ENCODE results near the gene RTTN. TPM values are rescaled to one million over a fixed set of nuclear protein-coding genes. Genes with fewer than 3 reads are reported as not detected.
"Not testable (repeated sequence)": the region's sequence is repeated elsewhere in the genome, so short reads cannot be mapped to it uniquely, and the experiment has no call there.

Gene RTTN
- total RNA-seq, 2 donors from 2014 or later: 6.5 to 16.7 TPM

DNA sequence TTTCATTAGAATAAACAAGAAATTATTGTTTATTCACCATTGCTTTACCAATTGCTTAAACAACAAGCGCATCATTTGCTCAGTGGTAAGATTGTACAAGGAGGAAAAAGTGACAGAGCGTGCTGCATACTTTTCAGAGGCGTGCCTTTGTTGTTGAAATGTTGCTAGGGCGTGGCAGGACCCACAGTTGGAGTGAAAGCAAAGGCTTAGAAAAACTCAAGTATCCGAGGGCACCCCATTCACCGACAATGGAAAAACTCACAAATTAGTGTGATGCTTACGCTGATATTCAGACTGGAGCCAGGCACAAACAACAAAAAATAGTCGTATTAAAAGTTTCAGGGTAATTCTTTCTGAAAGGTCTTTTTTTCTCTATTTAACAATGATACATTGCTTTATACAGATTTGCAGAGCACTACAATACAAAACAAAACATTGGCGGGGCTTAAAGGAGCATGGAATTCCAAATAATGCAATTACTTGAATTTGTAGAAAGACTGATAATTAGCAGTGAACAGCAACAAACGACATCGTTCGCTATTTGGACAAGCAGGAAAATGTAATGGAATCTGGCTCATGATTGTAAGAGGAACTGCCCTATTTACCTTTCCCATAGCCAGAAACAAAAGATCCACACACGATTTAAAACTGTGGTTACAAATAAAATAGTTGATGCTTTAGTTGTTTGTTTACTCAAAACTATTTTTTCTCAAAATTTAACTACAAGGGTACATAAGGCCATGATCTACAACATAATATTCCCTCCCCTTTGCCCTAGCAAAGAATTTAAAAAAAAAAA is 37.8 kb upstream of the RTTN start:
- Histone ChIP-seq H3K36me3 (no peaks in the 10 kb centered on the region), H3K27me3 (no peaks in the 10 kb centered on the region), H3K27ac (no peak overlapping the region), H3K9ac (ENCODE audit: low read depth in 2 of 2, low read length in 2 of 2) (no peak overlapping the region), H3K4me1 (no peaks in the 10 kb centered on the region), H3K4me3 (no peak overlapping the region), H3K9me3 (no peaks in the 10 kb centered on the region)
- TF ChIP-seq, protein P1, sequence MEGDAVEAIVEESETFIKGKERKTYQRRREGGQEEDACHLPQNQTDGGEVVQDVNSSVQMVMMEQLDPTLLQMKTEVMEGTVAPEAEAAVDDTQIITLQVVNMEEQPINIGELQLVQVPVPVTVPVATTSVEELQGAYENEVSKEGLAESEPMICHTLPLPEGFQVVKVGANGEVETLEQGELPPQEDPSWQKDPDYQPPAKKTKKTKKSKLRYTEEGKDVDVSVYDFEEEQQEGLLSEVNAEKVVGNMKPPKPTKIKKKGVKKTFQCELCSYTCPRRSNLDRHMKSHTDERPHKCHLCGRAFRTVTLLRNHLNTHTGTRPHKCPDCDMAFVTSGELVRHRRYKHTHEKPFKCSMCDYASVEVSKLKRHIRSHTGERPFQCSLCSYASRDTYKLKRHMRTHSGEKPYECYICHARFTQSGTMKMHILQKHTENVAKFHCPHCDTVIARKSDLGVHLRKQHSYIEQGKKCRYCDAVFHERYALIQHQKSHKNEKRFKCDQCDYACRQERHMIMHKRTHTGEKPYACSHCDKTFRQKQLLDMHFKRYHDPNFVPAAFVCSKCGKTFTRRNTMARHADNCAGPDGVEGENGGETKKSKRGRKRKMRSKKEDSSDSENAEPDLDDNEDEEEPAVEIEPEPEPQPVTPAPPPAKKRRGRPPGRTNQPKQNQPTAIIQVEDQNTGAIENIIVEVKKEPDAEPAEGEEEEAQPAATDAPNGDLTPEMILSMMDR (IDR thresholded peaks at IDR 0.05): no peak
- DNase-seq: peak; percentile 66
- intact Hi-C loops (cut with DNase I): no loop called here

DNA sequence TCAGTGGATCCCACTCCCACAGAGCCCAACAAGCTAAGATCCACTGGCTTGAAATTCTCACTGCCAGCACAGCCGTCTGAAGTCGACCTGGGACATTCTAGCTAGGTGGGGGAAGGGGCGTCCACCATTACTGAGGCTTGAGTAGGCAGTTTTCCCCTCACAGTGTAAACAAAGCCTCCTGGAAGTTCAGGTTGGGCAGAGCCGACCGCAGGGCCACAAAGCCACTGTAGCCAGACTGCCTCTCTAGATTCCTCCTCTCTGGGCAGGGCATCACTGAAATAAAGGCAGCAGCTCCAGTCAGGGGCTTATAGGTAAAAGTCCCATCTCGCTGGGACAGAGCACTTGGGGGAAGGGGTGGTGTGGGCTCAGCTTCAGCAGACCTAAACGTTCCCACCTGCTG is 31.4 kb upstream of the RTTN start:
- H3K27ac ChIP-seq; H3K4me3 ChIP-seq; H3K36me3 ChIP-seq; intact Hi-C loops (cut with DNase I); H3K9me3 ChIP-seq; H3K9ac ChIP-seq (ENCODE audit: low read depth in 2 of 2, low read length in 2 of 2); DNase-seq; H3K4me1 ChIP-seq; H3K27me3 ChIP-seq: not testable (repeated sequence)

DNA sequence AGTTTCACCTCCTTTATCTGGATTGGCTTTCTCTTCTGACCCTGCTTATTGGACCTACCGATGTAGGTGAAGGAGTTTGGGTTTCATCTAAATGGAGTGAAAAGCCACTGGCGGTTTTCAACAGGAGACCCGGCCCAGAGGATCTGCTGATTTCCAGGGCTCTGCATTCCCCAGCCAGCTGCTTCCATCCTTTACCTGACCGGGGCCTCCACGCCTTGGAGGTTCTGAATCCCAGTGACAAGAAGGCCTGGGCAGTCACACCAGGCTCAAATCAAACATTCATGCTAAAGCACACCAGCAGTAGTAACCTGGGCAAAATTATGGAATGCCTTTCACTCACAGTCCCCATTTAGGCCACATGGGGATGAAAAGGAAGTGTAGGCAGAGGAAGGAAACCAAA is 30.0 kb upstream of the RTTN start:
- H3K4me1 ChIP-seq: no peaks in the 10 kb centered on the region
- no peak overlapping the region for H3K9ac ChIP-seq (ENCODE audit: low read depth in 2 of 2, low read length in 2 of 2)
- intact Hi-C loops (cut with DNase I): no loop called here
- TF ChIP-seq, protein P1 (IDR thresholded peaks at IDR 0.05): no peak
- no peaks in the 10 kb centered on the region for H3K9me3 ChIP-seq
- H3K27me3 ChIP-seq: no peaks in the 10 kb centered on the region
- H3K27ac ChIP-seq: no peak overlapping the region
- no peak overlapping the region for H3K4me3 ChIP-seq
- no peaks in the 10 kb centered on the region for H3K36me3 ChIP-seq
- DNase-seq: no peak

DNA sequence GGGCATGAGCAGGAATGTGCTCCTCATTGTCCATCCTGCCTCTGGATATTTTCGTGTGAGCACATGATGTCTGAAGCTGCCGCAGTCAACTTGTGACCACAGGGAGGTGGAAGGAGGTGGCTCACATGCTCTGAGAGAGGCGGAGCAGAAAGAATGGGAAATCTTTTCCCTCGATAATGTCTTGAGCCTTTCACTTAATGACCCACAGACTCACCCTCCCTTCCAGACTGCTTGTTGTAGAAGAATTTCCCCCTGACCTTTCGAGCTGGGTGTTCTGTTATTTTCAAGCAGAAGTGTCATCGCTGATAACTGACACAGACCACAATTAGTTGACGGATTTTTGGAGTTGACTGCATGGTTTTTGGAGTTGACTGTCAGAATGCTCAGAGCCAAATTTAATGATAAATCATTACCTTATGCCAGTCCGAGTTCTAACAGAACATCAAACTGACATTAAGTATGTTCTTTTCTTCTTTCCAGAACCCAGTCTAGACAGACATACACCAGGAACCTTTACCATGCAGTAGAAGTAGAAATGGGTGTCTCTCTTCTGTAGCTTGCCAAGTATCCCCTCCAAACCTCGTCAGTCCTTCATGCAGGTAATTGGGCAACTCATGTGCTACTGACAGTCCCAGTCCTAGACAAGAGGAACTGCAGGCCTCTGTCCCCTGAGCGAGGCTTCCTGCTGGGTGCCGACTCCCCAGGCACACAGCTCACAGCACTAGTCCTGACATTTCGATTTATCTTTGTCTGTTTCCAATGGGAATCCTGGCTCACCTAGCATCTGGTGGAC is 29.4 kb upstream of the RTTN start:
- TF ChIP-seq, protein P1 (IDR thresholded peaks at IDR 0.05): no peak
- Histone ChIP-seq H3K36me3 (no peaks in the 10 kb centered on the region), H3K4me1 (no peaks in the 10 kb centered on the region), H3K4me3 (no peak overlapping the region), H3K27ac (no peak overlapping the region), H3K9ac (ENCODE audit: low read depth in 2 of 2, low read length in 2 of 2) (no peak overlapping the region), H3K9me3 (no peaks in the 10 kb centered on the region), H3K27me3 (no peaks in the 10 kb centered on the region)
- DNase-seq: no peak
- intact Hi-C loops (cut with DNase I): no loop called here

DNA sequence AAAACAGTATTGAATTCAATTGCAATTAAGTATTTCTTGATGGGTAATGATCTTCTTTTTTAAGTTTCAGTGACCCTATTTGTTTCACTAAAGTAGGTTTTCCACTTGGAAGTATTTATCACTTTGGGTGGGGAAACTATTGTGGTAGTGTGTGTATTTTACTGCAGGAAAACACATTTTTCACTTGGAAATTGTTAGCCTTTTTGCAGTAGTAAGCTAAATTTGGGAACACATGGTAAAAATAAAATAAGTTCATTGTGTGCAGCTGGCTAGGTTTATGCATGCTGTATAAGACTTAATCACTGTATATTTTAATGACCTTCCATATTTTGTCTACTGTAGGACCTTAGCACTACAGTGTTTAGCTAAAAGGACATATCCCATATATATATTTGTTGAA is 28.5 kb upstream of the RTTN start:
- Histone ChIP-seq H3K27ac (no peak overlapping the region), H3K9ac (ENCODE audit: low read depth in 2 of 2, low read length in 2 of 2) (no peak overlapping the region), H3K4me1 (no peaks in the 10 kb centered on the region), H3K27me3 (no peaks in the 10 kb centered on the region), H3K36me3 (no peaks in the 10 kb centered on the region), H3K4me3 (no peak overlapping the region), H3K9me3 (no peaks in the 10 kb centered on the region)
- TF ChIP-seq, protein P1 (IDR thresholded peaks at IDR 0.05): no peak
- no peak for DNase-seq
- intact Hi-C loops (cut with DNase I): no loop called here

DNA sequence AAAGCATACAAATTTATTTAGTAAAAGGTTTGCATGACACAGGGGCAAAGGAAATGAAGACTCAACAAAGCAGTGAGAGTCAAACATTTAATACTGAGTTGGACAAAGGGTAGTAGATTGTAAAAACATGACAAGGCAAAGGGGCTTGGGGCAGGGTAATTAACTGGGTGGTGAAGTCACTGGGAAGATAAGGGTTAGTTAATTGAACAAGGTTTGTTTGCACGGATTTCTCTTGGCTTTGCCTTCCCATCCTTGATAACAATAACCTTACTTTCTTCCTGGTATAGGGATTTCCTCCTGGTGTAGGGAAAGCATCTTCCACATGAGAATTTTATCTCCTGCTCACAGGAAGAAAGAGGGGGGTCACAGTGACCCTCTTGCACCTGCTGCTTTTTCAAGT is 26.8 kb upstream of the RTTN start:
- Histone ChIP-seq H3K4me1 (no peaks in the 10 kb centered on the region), H3K4me3 (no peak overlapping the region), H3K36me3 (no peaks in the 10 kb centered on the region), H3K27ac (no peak overlapping the region), H3K9me3 (no peaks in the 10 kb centered on the region), H3K9ac (ENCODE audit: low read depth in 2 of 2, low read length in 2 of 2) (no peak overlapping the region), H3K27me3 (no peaks in the 10 kb centered on the region)
- no peak for DNase-seq
- intact Hi-C loops (cut with DNase I): no loop called here
- TF ChIP-seq, protein P1 (IDR thresholded peaks at IDR 0.05): no peak
